Inflammatory macrophage treated with lipopolysaccharide for 1 hour (primary cell): ENCODE results near the gene PTDSS2.

Experiments used
- DNase-seq, 2 donors: peaks; one replicate each; pipeline ENCODE4 v3.0.0-alpha.2; 2020 to 2022

The PTDSS2 gene

DNA sequence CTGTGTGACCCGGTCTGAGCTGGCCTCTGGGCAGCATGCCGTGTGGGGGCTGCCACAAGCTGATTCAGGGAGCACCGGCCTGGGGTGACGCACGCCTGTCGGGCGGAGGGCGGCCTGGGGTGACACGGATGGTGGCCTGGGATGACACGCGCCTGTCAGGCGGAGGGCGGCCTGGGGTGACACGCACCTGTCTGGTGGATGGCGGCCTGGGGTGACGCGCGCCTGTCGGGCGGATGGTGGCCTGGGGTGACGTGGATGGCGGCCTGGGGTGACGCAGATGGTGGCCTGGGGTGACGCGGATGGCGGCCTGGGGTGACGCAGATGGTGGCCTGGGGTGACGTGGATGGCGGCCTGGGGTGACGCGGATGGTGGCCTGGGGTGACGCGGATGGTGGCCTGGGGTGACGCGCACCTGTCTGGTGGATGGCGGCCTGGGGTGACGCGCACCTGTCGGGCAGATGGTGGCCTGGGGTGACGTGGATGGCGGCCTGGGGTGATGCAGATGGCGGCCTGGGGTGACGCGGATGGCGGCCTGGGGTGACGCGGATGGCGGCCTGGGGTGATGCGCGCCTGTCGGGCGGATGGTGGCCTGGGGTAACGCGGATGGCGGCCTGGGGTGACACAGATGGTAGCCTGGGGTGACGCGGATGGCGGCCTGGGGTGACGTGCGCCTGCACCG, 21.5 kb downstream of the PTDSS2 start:
- no peak for DNase-seq

- no peak for DNase-seq
These were observed 22.2 kb downstream of the PTDSS2 start for GRCh38 chr11:472272-472671.

DNA sequence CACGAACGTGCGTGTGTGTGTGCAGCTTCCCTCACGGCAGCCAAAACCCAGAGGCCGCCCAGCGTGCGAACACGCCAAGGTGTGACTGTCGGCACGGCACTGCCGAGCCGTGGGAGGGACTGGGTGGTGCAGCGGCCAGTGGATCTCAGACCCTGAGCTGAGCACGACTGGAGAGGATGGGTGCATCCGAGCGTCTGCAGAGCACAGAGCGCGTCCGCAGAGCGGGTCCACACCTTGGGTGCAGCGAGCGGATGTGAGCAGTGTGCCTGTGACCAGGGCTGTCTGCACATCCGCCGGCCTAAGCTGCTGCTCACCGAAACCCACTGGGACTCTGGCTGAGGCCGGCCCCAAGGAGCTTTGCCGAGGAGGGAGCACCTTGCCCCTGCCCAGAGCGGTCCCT, 22.7 kb downstream of the PTDSS2 start:
- no peak for DNase-seq

DNA sequence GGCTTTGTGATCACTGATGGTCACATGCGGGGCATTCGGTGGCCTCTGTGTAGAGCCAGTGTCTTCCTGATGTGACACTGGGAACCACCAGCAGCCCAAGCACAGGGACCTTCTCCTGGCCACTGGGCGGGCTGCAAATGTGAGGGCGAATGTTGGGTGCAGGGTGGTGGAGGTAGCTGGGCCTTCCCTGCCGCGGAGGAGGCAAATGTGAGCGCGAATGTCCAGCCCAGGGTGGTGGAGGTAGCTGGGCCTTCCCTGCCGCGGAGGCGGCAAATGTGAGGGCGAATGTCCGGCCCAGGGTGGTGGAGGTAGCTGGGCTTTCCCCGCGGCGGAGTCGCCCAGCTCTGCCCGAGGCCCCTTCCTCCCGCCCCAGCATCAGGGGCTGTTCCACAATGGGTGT, 23.3 kb downstream of the PTDSS2 start:
- no peak for DNase-seq

GRCh38 chr11:473962-474785, 24.1 kb downstream of the PTDSS2 start:
- no peak for DNase-seq

DNA sequence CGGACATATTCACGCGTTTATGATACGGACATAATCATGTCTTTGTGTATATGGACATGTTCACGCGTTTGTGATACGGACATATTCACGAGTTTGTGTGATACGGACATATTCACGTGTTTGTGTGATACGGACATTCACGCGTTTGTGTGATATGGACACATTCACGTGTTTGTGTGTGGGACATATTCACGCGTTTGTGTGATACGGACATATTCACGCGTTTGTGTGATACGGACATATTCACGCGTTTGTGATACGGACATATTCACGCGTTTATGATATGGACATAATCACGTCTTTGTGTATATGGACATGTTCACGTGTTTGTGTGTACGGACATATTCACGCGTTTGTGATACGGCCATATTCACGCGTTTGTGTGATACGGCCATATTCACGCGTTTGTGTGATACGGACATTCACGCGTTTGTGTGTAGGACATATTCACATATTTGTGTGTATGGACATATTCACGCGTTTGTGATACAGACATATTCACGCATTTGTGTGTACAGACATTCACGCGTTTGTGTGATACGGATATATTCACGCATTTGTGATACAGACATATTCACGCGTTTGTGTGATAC, 24.9 kb downstream of the PTDSS2 start:
- DNase-seq, result no peak

- no peak for DNase-seq
These were observed 25.9 kb downstream of the PTDSS2 start for GRCh38 chr11:475941-476340.

DNA sequence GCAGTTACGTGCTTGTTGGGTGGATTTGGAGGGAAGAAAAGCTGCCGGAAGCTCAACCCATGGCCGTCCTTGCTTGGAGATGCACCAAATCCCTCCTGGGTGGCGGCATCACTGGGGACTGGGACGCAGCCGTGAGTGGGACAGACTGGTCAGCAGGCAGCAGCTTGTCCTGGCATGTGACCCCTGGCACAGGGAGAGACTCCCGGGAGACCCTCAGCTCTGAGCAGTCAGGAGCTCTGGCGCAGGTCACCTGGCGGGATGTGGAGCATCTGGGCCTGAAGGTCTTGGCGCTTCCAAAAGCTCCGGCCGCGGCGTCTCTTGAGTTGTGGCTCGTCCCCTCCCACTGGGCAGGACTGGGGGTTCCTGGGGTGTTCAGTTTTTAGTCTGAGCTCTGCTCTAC, 26.3 kb downstream of the PTDSS2 start:
- DNase-seq, result no peak

GRCh38 chr11:477052-477715, 27.1 kb downstream of the PTDSS2 start:
- no peak for DNase-seq

DNA sequence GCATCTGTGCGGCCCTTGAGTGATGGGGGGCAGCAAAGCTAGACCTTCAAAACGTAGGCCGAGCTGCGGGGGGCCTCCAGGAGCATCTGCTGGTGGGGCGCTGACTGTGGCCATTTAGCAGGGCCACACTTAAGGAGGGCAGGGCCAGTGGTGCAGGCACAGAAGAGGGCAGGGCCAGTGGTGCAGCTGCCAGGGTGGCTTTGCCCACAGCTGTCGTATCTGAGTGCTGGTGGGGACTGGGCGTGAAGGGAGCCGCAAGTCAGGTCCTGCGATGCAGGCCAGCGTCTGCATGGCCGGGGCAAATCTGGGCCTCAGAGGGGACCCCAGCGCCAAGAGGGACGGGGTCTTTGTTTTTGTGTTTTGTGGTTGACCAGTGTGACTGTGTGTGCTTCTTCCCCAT, 29.2 kb downstream of the PTDSS2 start:
- no peak for DNase-seq

- no peak for DNase-seq
These were observed 34.5 kb downstream of the PTDSS2 start for GRCh38 chr11:484616-485015.

GRCh38 chr11:486189-486588, 36.1 kb downstream of the PTDSS2 start:
- DNase-seq, result no peak

- DNase-seq, result no peak
These were observed 37.5 kb downstream of the PTDSS2 start for GRCh38 chr11:487571-488021.

DNA sequence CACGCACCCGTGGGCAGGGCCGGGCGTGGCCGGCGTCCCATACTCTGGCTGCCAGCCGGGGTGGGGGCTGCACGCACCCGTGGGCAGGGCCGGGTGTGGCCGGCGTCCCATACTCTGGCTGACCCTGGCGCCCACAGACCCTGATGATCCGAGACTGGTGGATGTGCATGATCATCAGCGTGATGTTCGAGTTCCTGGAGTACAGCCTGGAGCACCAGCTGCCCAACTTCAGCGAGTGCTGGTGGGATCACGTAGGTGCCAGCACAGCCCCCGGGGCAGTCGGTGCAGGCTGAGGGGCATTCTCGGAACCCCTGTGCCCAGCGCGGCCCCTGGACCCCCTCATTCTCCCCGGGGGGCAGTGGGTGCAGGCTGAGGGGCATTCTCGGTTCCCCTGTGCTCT, 38.0 kb downstream of the PTDSS2 start:
- DNase-seq, result no peak

GRCh38 chr11:488579-488978, 38.5 kb downstream of the PTDSS2 start:
- DNase-seq, result no peak

DNA sequence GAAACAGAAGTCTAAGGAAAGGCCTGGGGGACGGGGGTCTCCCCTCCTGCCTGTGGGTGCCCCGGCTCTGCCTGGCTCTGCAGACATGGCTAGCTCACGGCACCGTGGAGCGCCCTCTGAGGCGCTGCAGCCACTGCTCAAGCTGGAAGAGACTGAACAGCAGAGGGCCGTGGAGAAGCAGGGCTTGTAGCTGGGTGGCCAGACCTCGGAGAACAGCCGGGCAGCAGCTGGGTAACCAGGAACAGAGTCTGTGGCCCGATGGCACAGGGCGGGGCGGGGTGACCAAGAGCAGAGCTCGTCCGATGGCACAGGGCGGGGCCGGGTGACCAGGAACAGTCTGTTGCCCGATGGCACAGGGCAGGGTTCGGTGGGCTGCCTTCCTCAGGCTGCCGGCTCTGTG, 38.9 kb downstream of the PTDSS2 start:
- no peak for DNase-seq

DNA sequence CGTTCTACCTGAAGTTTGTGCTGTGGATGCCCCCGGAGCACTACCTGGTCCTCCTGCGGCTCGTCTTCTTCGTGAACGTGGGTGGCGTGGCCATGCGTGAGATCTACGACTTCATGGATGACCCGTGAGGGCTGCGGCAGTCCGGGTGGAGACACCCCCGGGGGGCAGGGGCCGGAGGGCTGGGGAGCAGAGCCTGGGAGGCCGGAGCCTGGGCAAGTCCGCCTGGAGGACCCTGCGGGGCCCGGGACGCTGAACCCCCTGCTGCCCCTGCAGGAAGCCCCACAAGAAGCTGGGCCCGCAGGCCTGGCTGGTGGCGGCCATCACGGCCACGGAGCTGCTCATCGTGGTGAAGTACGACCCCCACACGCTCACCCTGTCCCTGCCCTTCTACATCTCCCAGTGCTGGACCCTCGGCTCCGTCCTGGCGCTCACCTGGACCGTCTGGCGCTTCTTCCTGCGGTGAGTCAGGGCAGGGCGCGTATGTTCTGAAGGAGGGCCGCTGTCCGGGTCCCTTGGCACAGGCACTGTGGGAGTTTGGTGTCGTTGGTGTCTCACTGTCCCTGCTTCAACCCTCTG, 39.6 kb downstream of the PTDSS2 start:
- DNase-seq, result no peak

DNA sequence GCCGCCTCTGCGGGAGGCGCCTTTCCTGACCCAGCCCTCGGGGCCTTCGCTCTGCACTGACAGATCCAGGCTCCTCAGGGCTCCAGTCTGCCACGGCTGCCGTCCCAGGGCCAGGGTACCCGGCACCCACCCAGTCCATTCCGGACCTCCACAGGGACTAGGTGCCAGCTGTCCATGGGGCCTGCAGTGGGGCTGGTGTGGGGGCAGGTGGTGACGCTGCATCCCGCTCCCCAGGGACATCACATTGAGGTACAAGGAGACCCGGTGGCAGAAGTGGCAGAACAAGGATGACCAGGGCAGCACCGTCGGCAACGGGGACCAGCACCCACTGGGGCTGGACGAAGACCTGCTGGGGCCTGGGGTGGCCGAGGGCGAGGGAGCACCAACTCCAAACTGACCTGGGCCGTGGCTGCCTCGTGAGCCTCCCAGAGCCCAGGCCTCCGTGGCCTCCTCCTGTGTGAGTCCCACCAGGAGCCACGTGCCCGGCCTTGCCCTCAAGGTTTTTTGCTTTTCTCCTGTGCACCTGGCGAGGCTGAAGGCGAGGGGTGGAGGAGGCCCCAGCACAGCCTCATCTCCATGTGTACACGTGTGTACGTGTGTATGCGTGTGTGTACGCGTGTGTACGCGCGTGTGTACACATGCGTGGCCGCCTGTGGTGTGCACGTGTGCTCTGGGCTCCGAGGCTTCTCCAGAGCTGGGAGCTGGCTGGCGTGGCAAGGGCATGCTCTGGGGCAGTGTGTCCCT, 40.3 kb downstream of the PTDSS2 start:
- DNase-seq, result no peak

- no peak for DNase-seq
These were observed 40.8 kb downstream of the PTDSS2 start for GRCh38 chr11:490930-491260.

DNA sequence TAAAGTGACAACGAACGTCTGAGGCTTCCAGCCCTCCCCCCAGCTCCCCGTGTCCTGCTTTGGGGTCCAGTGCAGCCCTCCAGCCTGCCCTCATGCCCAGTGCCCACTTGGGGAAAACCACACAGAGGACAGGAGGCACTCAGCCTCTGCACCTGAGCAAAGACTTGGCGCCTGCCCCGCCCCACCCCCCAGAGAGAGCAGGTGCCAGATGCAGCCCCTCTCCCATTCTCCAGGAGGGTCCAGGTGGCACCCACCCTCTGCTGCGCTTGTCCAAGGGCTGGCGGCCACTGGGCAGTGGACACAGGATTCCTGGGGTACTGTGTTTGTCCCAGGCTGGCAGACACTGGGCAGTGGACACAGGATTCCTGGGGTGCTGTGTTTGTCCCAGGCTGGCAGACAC, 41.3 kb downstream of the PTDSS2 start:
- no peak for DNase-seq

- DNase-seq, result no peak
These were observed 42.5 kb downstream of the PTDSS2 start for GRCh38 chr11:492427-493226.
